Measurements from ENCODE around the gene SORCS2.
"Not testable (repeated sequence)": the region's sequence is repeated elsewhere in the genome, so short reads cannot be mapped to it uniquely, and the experiment has no call there.

SORCS2 gene

DNA sequence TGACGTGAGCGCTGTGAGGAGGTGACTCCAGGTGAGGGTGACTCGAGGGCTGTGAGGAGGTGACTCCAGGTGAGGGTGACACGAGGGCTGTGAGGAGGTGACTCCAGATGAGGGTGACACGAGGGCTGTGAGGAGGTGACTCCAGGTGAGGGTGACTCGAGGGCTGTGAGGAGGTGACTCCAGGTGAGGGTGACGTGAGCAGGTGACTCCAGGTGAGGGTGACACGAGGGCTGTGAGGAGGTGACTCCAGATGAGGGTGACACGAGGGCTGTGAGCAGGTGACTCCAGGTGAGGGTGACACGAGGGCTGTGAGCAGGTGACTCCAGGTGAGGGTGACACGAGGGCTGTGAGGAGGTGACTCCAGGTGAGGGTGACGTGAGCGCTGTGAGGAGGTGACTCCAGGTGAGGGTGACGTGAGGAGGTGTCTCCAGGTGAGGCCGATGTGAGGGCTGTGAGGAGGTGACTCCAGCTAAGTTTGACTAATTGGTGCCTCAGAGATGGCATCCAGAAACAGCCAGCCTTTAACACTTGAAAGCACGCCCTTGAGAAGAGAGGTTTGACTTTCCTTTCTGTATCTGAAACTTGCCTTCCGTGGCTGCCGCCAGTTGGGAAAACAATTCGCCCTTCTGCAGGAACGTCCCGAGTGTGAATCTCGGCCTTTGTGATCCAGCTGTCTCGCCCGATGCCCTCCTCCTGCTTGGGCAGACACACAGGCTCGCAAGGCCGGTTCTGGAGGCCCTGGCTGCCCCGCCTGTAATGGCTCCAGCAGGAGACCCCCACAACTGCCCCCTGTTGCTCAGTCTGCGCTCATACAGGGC lies 27.1 kb upstream of the SORCS2 start:
- H3K9ac ChIP-seq (ENCODE audit: low read depth, low read length); H3K27ac ChIP-seq (ENCODE audit: low read length); H3K36me3 ChIP-seq (ENCODE audit: insufficient read depth, low read depth, low read length); H3K9me3 ChIP-seq (ENCODE audit: insufficient read depth, low read depth, low read length); H3K4me1 ChIP-seq (ENCODE audit: insufficient read depth, low read length); H3K27me3 ChIP-seq (ENCODE audit: insufficient read depth, low read length); H3K4me3 ChIP-seq (ENCODE audit: low read length): not testable (repeated sequence)

DNA sequence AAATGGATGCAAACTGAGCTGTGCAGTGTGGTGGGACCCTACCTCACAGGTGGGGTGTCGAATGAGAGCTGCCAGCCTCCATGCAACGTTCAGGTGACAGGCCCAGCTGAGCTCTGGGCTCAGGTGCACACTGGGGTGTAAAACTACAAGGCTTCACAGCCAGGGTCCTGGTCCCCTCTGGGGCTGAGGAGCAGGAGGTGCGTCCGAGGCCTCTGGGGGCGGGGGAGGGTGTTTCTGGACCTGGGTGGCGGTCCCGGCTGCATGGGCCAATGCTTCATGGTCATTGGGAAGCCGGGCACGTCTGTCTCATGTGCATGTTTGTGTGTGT lies 26.5 kb upstream of the SORCS2 start:
- Histone ChIP-seq H3K27me3 (ENCODE audit: insufficient read depth, low read length) (no peaks in the 10 kb centered on the region), H3K4me1 (ENCODE audit: insufficient read depth, low read length) (no peaks in the 10 kb centered on the region), H3K9ac (ENCODE audit: low read depth, low read length) (no peak overlapping the region), H3K36me3 (ENCODE audit: insufficient read depth, low read depth, low read length) (no peaks in the 10 kb centered on the region), H3K4me3 (ENCODE audit: low read length) (no peak overlapping the region), H3K27ac (ENCODE audit: low read length) (no peak overlapping the region), H3K9me3 (ENCODE audit: insufficient read depth, low read depth, low read length) (no peaks in the 10 kb centered on the region)

DNA sequence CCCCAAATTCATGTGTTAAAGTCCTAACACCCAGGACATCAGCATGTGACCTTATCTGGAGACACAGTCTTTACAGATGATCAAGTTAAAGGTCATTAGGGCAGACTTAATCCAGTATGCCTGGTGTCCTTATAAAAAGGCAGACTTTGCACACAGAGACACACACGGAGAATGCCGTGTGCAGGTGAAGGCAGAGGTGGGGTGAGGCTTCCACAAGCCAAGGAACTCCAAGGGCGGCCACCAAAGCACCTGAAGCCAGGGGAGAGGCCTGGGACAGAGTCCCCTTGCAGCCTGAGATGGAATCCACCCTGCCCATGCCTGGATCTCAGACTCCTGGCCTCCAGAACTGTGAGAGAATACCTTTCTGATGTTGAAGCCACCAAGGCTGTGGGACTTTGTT lies 26.1 kb upstream of the SORCS2 start:
- H3K27me3 ChIP-seq (ENCODE audit: insufficient read depth, low read length), result no peaks in the 10 kb centered on the region
- H3K9me3 ChIP-seq (ENCODE audit: insufficient read depth, low read depth, low read length), result no peaks in the 10 kb centered on the region
- no peak overlapping the region for H3K9ac ChIP-seq (ENCODE audit: low read depth, low read length)
- no peaks in the 10 kb centered on the region for H3K36me3 ChIP-seq (ENCODE audit: insufficient read depth, low read depth, low read length)
- no peak overlapping the region for H3K4me3 ChIP-seq (ENCODE audit: low read length)
- H3K4me1 ChIP-seq (ENCODE audit: insufficient read depth, low read length), result no peaks in the 10 kb centered on the region
- H3K27ac ChIP-seq (ENCODE audit: low read length), result no peak overlapping the region

DNA sequence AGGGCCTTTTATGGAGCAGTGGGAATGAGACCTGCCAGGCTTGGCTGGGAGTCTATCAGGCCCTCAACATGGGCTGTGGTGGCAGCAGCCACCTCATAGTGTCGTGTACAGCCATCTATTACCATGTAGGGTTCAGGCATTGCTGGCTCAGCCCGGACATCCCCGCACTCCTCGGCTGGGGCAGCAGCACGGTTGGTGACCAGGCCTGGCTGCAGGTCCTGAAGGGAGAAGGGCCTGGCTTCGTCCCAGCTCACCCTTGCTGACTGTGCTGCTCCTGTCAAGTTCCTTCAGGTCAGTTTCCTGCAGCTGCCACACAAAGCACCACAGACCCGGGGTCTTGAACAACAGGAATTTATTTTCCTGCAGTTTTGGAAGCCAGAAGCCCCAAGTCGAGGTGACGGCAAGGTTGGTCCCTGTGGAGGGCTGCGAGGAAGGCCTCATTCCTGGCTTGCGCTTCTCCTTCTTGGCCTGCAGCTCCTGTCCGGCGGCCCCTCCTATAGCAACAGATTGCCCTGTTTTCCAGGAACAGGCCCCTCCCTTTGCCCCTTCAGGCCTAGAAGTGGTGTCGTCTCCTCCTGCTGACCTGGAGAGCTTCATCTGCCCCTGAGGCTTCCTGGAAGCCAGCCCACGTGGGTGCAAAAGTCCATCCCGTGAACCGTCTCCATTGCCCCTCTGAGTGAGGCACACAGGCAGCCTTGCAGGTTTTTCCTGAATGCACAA lies 25.2 kb upstream of the SORCS2 start:
- Histone ChIP-seq H3K4me1 (ENCODE audit: insufficient read depth, low read length) (no peaks in the 10 kb centered on the region), H3K9ac (ENCODE audit: low read depth, low read length) (no peak overlapping the region), H3K36me3 (ENCODE audit: insufficient read depth, low read depth, low read length) (no peaks in the 10 kb centered on the region), H3K9me3 (ENCODE audit: insufficient read depth, low read depth, low read length) (no peaks in the 10 kb centered on the region), H3K4me3 (ENCODE audit: low read length) (no peak overlapping the region), H3K27me3 (ENCODE audit: insufficient read depth, low read length) (no peaks in the 10 kb centered on the region), H3K27ac (ENCODE audit: low read length) (no peak overlapping the region)

DNA sequence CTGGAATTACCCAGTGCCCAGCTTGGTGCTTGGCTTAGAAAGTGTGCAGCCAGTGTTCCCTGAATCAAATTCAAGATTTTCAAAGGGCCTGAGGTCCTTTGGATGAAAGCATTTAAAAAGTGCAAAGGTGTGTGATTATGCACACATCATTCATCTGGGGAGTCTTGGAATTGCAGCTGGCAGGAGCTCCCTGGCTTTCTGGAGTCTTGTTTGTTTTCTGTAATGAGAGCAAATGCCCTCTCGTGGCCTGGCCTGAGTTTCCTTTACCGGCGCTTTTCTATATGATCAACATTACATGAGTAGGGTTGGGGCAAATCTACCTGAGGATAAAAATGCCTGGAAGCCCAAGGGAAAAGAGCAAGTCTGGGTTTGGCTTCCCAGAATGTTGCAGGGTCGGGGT lies 24.6 kb upstream of the SORCS2 start:
- Histone ChIP-seq H3K4me3 (ENCODE audit: low read length) (no peak overlapping the region), H3K9ac (ENCODE audit: low read depth, low read length) (no peak overlapping the region), H3K27ac (ENCODE audit: low read length) (no peak overlapping the region), H3K27me3 (ENCODE audit: insufficient read depth, low read length) (no peaks in the 10 kb centered on the region), H3K9me3 (ENCODE audit: insufficient read depth, low read depth, low read length) (no peaks in the 10 kb centered on the region), H3K36me3 (ENCODE audit: insufficient read depth, low read depth, low read length) (no peaks in the 10 kb centered on the region), H3K4me1 (ENCODE audit: insufficient read depth, low read length) (no peaks in the 10 kb centered on the region)

DNA sequence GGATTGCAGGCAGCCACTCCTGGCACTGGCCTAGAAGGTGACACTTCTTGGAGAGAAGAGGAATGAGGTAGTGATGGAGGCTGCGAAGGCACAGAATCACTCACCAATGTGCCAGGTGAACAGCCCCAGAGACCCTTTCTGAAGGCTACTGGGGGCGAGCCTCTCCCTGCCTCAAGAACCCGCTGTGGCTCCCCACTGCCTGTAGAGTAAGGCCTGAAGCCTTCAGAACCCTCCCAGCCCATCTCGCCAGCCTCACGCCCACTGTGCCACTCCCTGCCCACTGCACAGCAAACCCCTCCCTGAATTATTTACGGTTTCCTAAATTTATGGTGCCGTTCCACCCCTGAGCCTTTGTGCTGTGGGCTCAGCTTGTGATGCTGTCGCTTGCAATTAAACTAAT lies 24.2 kb upstream of the SORCS2 start:
- no peak overlapping the region for H3K27ac ChIP-seq (ENCODE audit: low read length)
- no peaks in the 10 kb centered on the region for H3K9me3 ChIP-seq (ENCODE audit: insufficient read depth, low read depth, low read length)
- H3K9ac ChIP-seq (ENCODE audit: low read depth, low read length), result no peak overlapping the region
- no peaks in the 10 kb centered on the region for H3K4me1 ChIP-seq (ENCODE audit: insufficient read depth, low read length)
- no peak overlapping the region for H3K4me3 ChIP-seq (ENCODE audit: low read length)
- peaks cover 4% of the 10 kb centered on the region; the same call in 1 of the 2 replicates for H3K27me3 ChIP-seq (ENCODE audit: insufficient read depth, low read length)
- H3K36me3 ChIP-seq (ENCODE audit: insufficient read depth, low read depth, low read length), result no peaks in the 10 kb centered on the region

DNA sequence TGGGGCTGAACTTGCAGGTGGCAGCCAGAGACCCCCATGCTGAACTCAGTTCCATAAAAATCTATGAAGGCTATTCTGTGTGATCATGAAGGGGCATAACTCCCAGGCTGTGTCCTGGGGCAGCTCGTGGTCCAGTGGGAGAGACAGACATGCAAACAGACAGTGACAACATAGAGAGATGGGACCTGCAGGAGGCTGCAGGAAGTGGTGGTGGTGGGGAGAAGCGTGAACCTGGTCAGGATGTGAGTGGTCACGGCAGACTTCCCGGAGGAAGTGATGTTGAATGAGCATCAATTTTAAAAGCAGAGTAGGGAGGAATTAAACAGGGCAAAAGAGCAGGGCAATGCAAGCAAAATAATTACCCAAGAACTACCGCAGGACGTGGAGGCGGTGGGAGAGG lies 23.2 kb upstream of the SORCS2 start:
- H3K36me3 ChIP-seq (ENCODE audit: insufficient read depth, low read depth, low read length), result no peaks in the 10 kb centered on the region
- peaks cover 4% of the 10 kb centered on the region; the same call in 1 of the 2 replicates for H3K27me3 ChIP-seq (ENCODE audit: insufficient read depth, low read length)
- no peak overlapping the region for H3K4me3 ChIP-seq (ENCODE audit: low read length)
- no peak overlapping the region for H3K9ac ChIP-seq (ENCODE audit: low read depth, low read length)
- no peaks in the 10 kb centered on the region for H3K9me3 ChIP-seq (ENCODE audit: insufficient read depth, low read depth, low read length)
- no peak overlapping the region for H3K27ac ChIP-seq (ENCODE audit: low read length)
- H3K4me1 ChIP-seq (ENCODE audit: insufficient read depth, low read length), result no peaks in the 10 kb centered on the region

DNA sequence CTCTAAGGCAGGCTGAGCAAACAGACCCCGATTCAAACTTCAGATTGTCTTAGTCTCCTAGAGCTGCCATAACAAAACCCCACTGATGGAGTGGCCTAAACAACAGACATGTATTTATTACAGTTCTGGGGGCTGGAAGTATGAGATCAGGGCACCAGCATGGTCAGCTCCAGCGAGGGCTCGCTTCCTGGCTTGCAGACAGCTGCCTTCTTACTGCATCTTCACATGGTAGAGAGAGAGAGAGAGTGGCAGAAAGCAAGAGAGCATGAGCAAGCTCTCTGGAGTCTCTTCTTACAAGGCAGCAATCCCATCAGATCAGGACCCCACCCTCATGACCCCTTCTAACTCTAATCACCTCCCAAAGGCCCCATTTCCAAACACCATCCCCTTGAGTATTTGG lies 22.3 kb upstream of the SORCS2 start:
- H3K36me3 ChIP-seq (ENCODE audit: insufficient read depth, low read depth, low read length), result no peaks in the 10 kb centered on the region
- H3K27me3 ChIP-seq (ENCODE audit: insufficient read depth, low read length), result peaks cover 4% of the 10 kb centered on the region; the same call in 1 of the 2 replicates
- no peaks in the 10 kb centered on the region for H3K4me1 ChIP-seq (ENCODE audit: insufficient read depth, low read length)
- no peak overlapping the region for H3K4me3 ChIP-seq (ENCODE audit: low read length)
- no peak overlapping the region for H3K9ac ChIP-seq (ENCODE audit: low read depth, low read length)
- no peaks in the 10 kb centered on the region for H3K9me3 ChIP-seq (ENCODE audit: insufficient read depth, low read depth, low read length)
- no peak overlapping the region for H3K27ac ChIP-seq (ENCODE audit: low read length)

DNA sequence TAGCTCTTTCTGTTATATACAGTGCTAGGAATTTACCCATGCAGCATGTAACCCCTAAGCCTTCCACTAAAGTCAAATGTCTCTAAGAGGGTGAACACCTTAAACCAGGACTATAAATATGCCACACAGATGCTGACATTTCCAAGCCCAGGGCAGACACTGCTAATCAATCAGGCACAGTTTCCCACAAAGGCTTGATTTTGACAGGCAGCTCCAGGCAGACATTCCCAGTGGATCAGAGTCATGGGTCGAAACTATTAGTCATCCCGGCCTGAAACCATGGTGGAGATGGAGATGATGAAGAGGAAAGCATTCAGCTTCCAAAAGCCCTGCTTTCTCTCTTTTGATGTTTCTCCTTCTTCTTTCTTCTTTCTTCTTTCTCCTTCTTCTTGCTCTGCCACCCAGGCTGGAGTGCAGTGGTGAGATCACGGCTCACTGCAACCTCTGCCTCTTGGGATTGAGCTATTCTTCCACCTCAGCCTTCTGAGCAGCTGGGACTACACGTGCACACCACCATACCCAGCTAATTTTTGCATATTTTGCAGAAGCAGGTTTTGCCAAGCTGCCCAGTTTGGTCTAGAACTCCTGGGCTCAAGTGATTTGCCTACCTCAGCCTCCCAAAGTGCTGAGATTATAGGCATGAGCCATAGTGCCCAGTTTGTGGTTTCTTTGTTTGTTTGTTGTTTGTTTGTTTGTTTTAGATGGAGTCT lies 21.0 kb upstream of the SORCS2 start:
- Histone ChIP-seq H3K9ac (ENCODE audit: low read depth, low read length) (no peak overlapping the region), H3K27me3 (ENCODE audit: insufficient read depth, low read length) (peaks cover 4% of the 10 kb centered on the region; the same call in 1 of the 2 replicates), H3K36me3 (ENCODE audit: insufficient read depth, low read depth, low read length) (no peaks in the 10 kb centered on the region), H3K4me1 (ENCODE audit: insufficient read depth, low read length) (no peaks in the 10 kb centered on the region), H3K27ac (ENCODE audit: low read length) (no peak overlapping the region), H3K4me3 (ENCODE audit: low read length) (no peak overlapping the region), H3K9me3 (ENCODE audit: insufficient read depth, low read depth, low read length) (no peaks in the 10 kb centered on the region)

DNA sequence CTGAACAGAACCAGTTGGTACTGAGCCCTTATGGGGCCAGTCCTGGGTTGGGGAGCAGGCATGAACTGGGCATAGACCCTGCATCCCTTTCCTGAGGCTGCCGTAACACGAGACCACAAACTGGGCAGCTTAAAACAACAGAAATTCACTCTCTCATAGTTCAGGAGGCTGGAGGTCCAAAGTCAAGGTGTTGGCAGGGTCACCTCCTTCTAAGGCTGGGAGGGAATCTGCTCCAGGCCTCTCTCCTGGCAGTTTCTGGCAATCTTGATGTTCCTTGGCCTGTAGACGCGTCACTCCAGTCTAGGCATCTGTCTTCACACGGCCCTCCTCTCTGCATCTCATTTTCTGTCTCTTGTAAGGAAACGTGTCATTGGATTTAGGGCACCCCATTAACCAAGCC lies 19.8 kb upstream of the SORCS2 start:
- H3K9ac ChIP-seq (ENCODE audit: low read depth, low read length), result no peak overlapping the region
- H3K27me3 ChIP-seq (ENCODE audit: insufficient read depth, low read length), result peaks cover 4% of the 10 kb centered on the region; the same call in 1 of the 2 replicates
- no peaks in the 10 kb centered on the region for H3K4me1 ChIP-seq (ENCODE audit: insufficient read depth, low read length)

DNA sequence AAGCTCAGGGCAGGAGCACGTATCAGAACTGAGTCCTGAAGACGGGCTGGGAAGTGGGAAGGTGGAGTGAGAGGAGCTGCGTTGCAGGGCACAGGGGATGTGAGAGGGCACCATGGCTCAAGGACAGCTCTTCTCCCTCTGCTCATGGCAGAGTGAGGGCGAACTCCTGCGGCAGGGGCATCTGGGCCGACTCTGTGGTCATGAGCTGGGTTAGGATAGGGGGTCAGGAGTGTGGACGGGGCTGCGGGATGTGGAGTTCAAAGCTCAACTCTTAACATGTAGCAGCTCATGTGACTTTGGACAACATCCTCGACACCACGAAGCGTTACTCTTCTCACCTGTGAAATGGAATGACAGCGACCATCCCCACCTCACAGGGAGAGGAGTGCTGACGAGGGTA lies 19.4 kb upstream of the SORCS2 start:
- no peaks in the 10 kb centered on the region for H3K9me3 ChIP-seq (ENCODE audit: insufficient read depth, low read depth, low read length)
- peaks cover 4% of the 10 kb centered on the region; the same call in 1 of the 2 replicates for H3K27me3 ChIP-seq (ENCODE audit: insufficient read depth, low read length)
- no peaks in the 10 kb centered on the region for H3K4me1 ChIP-seq (ENCODE audit: insufficient read depth, low read length)
- no peak overlapping the region for H3K4me3 ChIP-seq (ENCODE audit: low read length)
- no peak overlapping the region for H3K27ac ChIP-seq (ENCODE audit: low read length)
- H3K36me3 ChIP-seq (ENCODE audit: insufficient read depth, low read depth, low read length), result no peaks in the 10 kb centered on the region
- no peak overlapping the region for H3K9ac ChIP-seq (ENCODE audit: low read depth, low read length)

More for the DNA sequence above, 19.8 kb upstream of the SORCS2 start:
- Histone ChIP-seq H3K36me3 (ENCODE audit: insufficient read depth, low read depth, low read length) (no peaks in the 10 kb centered on the region), H3K4me3 (ENCODE audit: low read length) (no peak overlapping the region), H3K27ac (ENCODE audit: low read length) (no peak overlapping the region), H3K9me3 (ENCODE audit: insufficient read depth, low read depth, low read length) (no peaks in the 10 kb centered on the region)

Data from iPS-20b (cell line).